Fibroblast of lung (primary cell): ENCODE data around the gene RADIL.

Experiments
- EZH2 ChIP-seq: IDR thresholded peaks from 2 replicates; pipeline ENCODE4 v1.5.1; 2012; ENCODE audit warnings: low read length, control low read depth, mild to moderate bottlenecking; ENCODE audit errors: missing control alignments
- TF ChIP-seq, protein P1 (sequence below), 2 donors: IDR thresholded peaks in 1 of 2; conservative IDR thresholded peaks in 1 of 2; 1 replicate in 1 of 2; 2 replicates in 1 of 2; pipeline ENCODE4 v1.5.1; 2011 to 2012; ENCODE audit warnings: low read length in 2 of 2, control low read depth in 1 of 2, inconsistent platforms in 1 of 2, low read depth in 1 of 2, mild to moderate bottlenecking in 1 of 2

DNA sequence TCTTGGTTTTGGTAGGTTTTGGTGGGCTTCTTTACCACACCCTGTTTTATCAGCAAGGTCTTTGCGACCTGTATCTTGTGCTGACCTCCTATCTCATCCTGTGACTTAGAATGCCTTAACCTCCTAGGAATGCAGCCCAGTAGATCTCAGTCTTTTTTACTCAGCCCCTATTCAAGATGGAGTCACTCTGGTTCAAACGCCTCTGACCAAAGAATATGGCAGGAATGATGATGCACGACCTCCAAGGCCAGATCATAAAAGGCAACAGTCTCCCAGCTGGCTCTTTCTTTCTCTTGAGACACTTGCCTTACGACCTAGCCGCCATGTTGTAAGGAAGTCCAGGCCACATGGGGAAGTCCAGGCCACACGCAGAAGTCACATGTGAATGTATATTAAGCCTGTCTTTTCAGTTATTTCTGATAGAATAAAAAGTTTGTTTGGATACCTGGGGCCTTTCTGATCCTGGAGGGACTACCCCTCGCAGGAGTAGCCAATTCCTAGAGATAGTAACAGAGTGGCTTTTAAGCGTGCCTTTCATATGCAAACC is 10.5 kb upstream of the RADIL start:
- TF ChIP-seq, protein P1, sequence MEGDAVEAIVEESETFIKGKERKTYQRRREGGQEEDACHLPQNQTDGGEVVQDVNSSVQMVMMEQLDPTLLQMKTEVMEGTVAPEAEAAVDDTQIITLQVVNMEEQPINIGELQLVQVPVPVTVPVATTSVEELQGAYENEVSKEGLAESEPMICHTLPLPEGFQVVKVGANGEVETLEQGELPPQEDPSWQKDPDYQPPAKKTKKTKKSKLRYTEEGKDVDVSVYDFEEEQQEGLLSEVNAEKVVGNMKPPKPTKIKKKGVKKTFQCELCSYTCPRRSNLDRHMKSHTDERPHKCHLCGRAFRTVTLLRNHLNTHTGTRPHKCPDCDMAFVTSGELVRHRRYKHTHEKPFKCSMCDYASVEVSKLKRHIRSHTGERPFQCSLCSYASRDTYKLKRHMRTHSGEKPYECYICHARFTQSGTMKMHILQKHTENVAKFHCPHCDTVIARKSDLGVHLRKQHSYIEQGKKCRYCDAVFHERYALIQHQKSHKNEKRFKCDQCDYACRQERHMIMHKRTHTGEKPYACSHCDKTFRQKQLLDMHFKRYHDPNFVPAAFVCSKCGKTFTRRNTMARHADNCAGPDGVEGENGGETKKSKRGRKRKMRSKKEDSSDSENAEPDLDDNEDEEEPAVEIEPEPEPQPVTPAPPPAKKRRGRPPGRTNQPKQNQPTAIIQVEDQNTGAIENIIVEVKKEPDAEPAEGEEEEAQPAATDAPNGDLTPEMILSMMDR (conservative IDR thresholded peaks at IDR 0.05 in 1 of 2, IDR thresholded peaks at IDR 0.05 in 1 of 2; ENCODE audit: low read depth in 1 of 2, low read length in 2 of 2): no peak
- no peak for TF ChIP-seq EZH2
